Lower lobe of right lung (tissue), 2 donors: Measurements from ENCODE around the gene BMAL2. TPM values are rescaled to one million over a fixed set of nuclear protein-coding genes. Genes with fewer than 3 reads are reported as not detected.

ENCODE experiments used
- ATAC-seq, 2 donors: fragments of 200-7000 bp; cut with Tn5 transposase; one replicate each; pipeline ENCODE4 v1.9.1; 2020 to 2022; ENCODE audit warnings: mild to moderate bottlenecking in 2 of 2, moderate library complexity in 2 of 2
- DNase-seq: peaks from one replicate; pipeline ENCODE4 v3.0.0-alpha.2; 2020
- H3K27ac ChIP-seq: fragments of 200-600 bp; one replicate; pipeline ENCODE4 v1.8.0; 2022
- H3K27me3 ChIP-seq: fragments of 200-600 bp; one replicate; pipeline ENCODE4 v1.8.0; 2022; ENCODE audit warnings: low read depth
- H3K36me3 ChIP-seq: fragments of 200-600 bp; one replicate; pipeline ENCODE4 v1.8.0; 2022; ENCODE audit warnings: mild to moderate bottlenecking
- H3K4me1 ChIP-seq: fragments of 200-600 bp; one replicate; pipeline ENCODE4 v1.8.0; 2022
- H3K4me3 ChIP-seq: fragments of 200-600 bp; one replicate; pipeline ENCODE4 v1.8.0; 2022; ENCODE audit warnings: mild to moderate bottlenecking
- H3K9me3 ChIP-seq: fragments of 200-600 bp; one replicate; pipeline ENCODE4 v1.8.0; 2022
- CTCF ChIP-seq: fragments of 200-600 bp; IDR thresholded peaks from one replicate; pipeline ENCODE4 v1.8.0; 2022; ENCODE audit warnings: antibody characterized with exemption, mild to moderate bottlenecking
- intact Hi-C: fragments of 100-400 bp; cut with DNase I; formaldehyde crosslinking; loops from one replicate; pipeline ENCODE4 v1.11.0; 2022
- total RNA-seq: library from RNA; stranded (reverse); fragmentation: NEBNext Ultra II Directional; extraction: Animal tissue kit (Norgen Biotek cat#: 25700); gene quantifications from one replicate; pipeline ENCODE4 v1.2.1, GENCODE V29; 2021
- donor health status: DM: no; HTN: yes; CAD: no; lungs with severe emphysema.

Gene BMAL2
- total RNA-seq, 1 donor from 2014 or later: 2.6 TPM

- Histone ChIP-seq H3K27ac (no peak overlapping the region), H3K4me3 (no peak overlapping the region), H3K4me1 (no peaks in the 10 kb centered on the region), H3K36me3 (no peaks in the 10 kb centered on the region), H3K9me3 (no peaks in the 10 kb centered on the region), H3K27me3 (no peaks in the 10 kb centered on the region)
- ATAC-seq (no peak), DNase-seq (no peak)
- no peak for TF ChIP-seq CTCF
- intact Hi-C loops: no loop called here
Measured at GRCh38 chr12:27343255-27344000, 10.8 kb downstream of the BMAL2 start.

GRCh38 chr12:27344246-27344645, 11.6 kb downstream of the BMAL2 start:
- ATAC-seq (no peak), DNase-seq (no peak)
- Histone ChIP-seq H3K36me3 (no peaks in the 10 kb centered on the region), H3K4me3 (no peak overlapping the region), H3K4me1 (no peaks in the 10 kb centered on the region), H3K9me3 (no peaks in the 10 kb centered on the region), H3K27me3 (no peaks in the 10 kb centered on the region), H3K27ac (no peak overlapping the region)
- intact Hi-C loops: no loop called here
- no peak for TF ChIP-seq CTCF

- DNase-seq (no peak), ATAC-seq (no peak)
- no peak for TF ChIP-seq CTCF
- Histone ChIP-seq H3K4me1 (no peaks in the 10 kb centered on the region), H3K9me3 (no peaks in the 10 kb centered on the region), H3K27me3 (no peaks in the 10 kb centered on the region), H3K27ac (no peak overlapping the region), H3K36me3 (no peaks in the 10 kb centered on the region), H3K4me3 (no peak overlapping the region)
- intact Hi-C loops: no loop called here
Measured at GRCh38 chr12:27344760-27345159, 12.1 kb downstream of the BMAL2 start.

- no peaks in the 10 kb centered on the region for H3K27me3 ChIP-seq
- DNase-seq (no peak), ATAC-seq (no peak)
- intact Hi-C loops: no loop called here
- H3K27ac ChIP-seq: no peak overlapping the region
- H3K4me3 ChIP-seq: no peak overlapping the region
- no peaks in the 10 kb centered on the region for H3K36me3 ChIP-seq
- no peak for TF ChIP-seq CTCF
- H3K9me3 ChIP-seq: no peaks in the 10 kb centered on the region
- no peaks in the 10 kb centered on the region for H3K4me1 ChIP-seq
Measured at GRCh38 chr12:27345376-27345775, 12.7 kb downstream of the BMAL2 start.

GRCh38 chr12:27347779-27348178, 15.1 kb downstream of the BMAL2 start:
- H3K36me3 ChIP-seq: no peaks in the 10 kb centered on the region
- no peaks in the 10 kb centered on the region for H3K4me1 ChIP-seq
- no peak overlapping the region for H3K27ac ChIP-seq
- TF ChIP-seq CTCF: no peak
- H3K27me3 ChIP-seq: no peaks in the 10 kb centered on the region
- no peak overlapping the region for H3K4me3 ChIP-seq
- no peaks in the 10 kb centered on the region for H3K9me3 ChIP-seq
- DNase-seq (no peak), ATAC-seq (no peak)
- intact Hi-C loops: no loop called here
